Heart left ventricle (tissue), 13 donors: ENCODE data around the gene LGR6.
"Not testable (repeated sequence)": the region's sequence is repeated elsewhere in the genome, so short reads cannot be mapped to it uniquely, and the experiment has no call there.

Experiments
- POLR2A ChIP-seq, 2 donors: fragments of 450-650 bp; IDR thresholded peaks; one replicate each; pipeline ENCODE4 v1.6.1; 2017; ENCODE audit warnings: antibody characterized with exemption in 2 of 2, mild to moderate bottlenecking in 2 of 2, moderate library complexity in 2 of 2
- TF ChIP-seq, protein P1 (sequence below), 12 donors: fragments of 200-600 bp; sonication (generic) in 4 of 12; IDR thresholded peaks; one replicate each; pipeline versions ENCODE4 v1.5.0 to v1.8.0; 2018 to 2022; ENCODE audit warnings: antibody characterized with exemption in 12 of 12, mild to moderate bottlenecking in 5 of 12
- donor health status: ischemic (EF 13 %, LVEDD 7.1; RV severe dilation, severe dysfunction).
- donor health status: DM: no; HTN: yes; CAD: no.
- donor health status: DM: no; HTN: no; CAD: no.
- donor health status: ischemic (EF 25% LVEDD 6.9; RV normal size, moderate dysfunction).
- donor health status: ischemic (EF 25% LVEDD 5.7; RV mildly dilated, moderate dysfunction).
- donor health status: ischemic (EF 35%, LVEDD 5.7; RV mildly dilated, moderate dysfunction).
- donor health status: nonischemic (EF 11% LVEDD 7.7; RV severe dilation, severe dysfunction).
- donor health status: DM: yes; HTN: yes; CAD: no.
- donor health status: PGD.
- donor health status: ischemic (EF 29% LVEDD 5.4; RV normal size, mild dysfunction).
- donor health status: nonischemic (EF 23%, LVEDD 6.1; RV moderate dilation, normal function).

DNA sequence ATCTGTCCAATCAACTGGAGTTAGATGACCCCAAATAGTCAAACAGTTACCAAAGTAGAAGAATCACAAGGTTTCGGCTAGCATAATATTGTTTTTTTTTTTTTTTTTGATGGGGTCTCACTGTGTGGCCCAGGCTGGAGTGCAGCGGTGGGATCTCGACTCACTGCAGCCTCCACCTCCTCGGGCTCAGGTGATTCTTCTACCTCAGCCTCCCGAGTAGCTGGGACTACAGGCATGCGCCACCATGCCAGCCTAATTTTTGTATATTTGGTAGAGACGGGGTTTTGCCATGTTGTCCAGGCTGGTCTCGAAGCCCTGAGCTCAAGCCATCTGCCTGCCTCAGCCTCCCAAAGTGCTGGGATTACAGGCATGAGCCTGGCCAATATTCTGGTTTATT lies 47.9 kb upstream of the LGR6 start:
- TF ChIP-seq, protein P1, sequence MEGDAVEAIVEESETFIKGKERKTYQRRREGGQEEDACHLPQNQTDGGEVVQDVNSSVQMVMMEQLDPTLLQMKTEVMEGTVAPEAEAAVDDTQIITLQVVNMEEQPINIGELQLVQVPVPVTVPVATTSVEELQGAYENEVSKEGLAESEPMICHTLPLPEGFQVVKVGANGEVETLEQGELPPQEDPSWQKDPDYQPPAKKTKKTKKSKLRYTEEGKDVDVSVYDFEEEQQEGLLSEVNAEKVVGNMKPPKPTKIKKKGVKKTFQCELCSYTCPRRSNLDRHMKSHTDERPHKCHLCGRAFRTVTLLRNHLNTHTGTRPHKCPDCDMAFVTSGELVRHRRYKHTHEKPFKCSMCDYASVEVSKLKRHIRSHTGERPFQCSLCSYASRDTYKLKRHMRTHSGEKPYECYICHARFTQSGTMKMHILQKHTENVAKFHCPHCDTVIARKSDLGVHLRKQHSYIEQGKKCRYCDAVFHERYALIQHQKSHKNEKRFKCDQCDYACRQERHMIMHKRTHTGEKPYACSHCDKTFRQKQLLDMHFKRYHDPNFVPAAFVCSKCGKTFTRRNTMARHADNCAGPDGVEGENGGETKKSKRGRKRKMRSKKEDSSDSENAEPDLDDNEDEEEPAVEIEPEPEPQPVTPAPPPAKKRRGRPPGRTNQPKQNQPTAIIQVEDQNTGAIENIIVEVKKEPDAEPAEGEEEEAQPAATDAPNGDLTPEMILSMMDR (IDR thresholded peaks at IDR 0.05) = not testable (repeated sequence)
- TF ChIP-seq POLR2A (IDR thresholded peaks at IDR 0.05) = not testable (repeated sequence)
